HepG2 (cell line): ENCODE data around the gene MTX2. TPM values are rescaled to one million over a fixed set of nuclear protein-coding genes. Genes with fewer than 3 reads are reported as not detected.

Experiments
- ATAC-seq: fragments of 200-7000 bp; cut with Tn5 transposase; 3 replicates; pipeline ENCODE4 v1.9.1; 2020; ENCODE audit warnings: mild to moderate bottlenecking, moderate library complexity
- BruUV-seq: library from RNA; stranded (reverse); fragments of 400-500 nt; replicated peaks from 2 replicates; lab custom pipeline; 2021; lab: Mats Ljungman, UMichigan
- CTCF ChIA-PET: fragments of 300-600 bp; formaldehyde crosslinking; extraction: SDS; loops from one replicate; lab custom pipeline; 2021; ENCODE audit warnings: low total read pairs, inconsistent platforms, low intra/inter-chr PET ratio; lab: Yijun Ruan, JAX
- POLR2A ChIA-PET: fragments of 350-600 bp; sonication (Branson Sonifier 250); formaldehyde crosslinking; loops from one replicate; lab custom pipeline; 2020; ENCODE audit warnings: antibody characterized with exemption, inconsistent platforms; lab: Yijun Ruan, JAX
- DNase-seq: peaks from one replicate; pipeline ENCODE4 v3.0.0-alpha.2; 2015; ENCODE audit warnings: low spot score
- FAIRE-seq: peaks from 3 replicates; lab custom pipeline; 2011; peaks lifted over from hg19 to GRCh38; lab: Jason Lieb, UNC
- H2AFZ ChIP-seq: one replicate; pipeline ENCODE4 v1.6.1; 2011; ENCODE audit warnings: low read length, inconsistent platforms
- H3K27ac ChIP-seq: fragments of 300-600 bp; 3 replicates; pipeline ENCODE4 v1.8.0; 2011; ENCODE audit warnings: mixed run types, mild to moderate bottlenecking, mixed read lengths, low read length, inconsistent platforms; ENCODE audit not compliant: insufficient read depth; ENCODE audit errors: extremely low read length
- H3K27me3 ChIP-seq, 2 experiments: fragments of 200-600 bp in 1 of 2; 2 replicates in 1 of 2; 3 replicates in 1 of 2; pipeline versions ENCODE4 v1.6.0 to v1.8.0; 2011; ENCODE audit warnings: low read length in 2 of 2, mild to moderate bottlenecking in 2 of 2, moderate library complexity in 2 of 2, inconsistent platforms in 1 of 2; ENCODE audit not compliant: insufficient read depth in 2 of 2, control insufficient read depth in 1 of 2
- H3K36me3 ChIP-seq, 2 experiments: fragments of 200-600 bp in 1 of 2; replicated peaks in 1 of 2; 2 replicates in 1 of 2; 3 replicates in 1 of 2; pipeline versions ENCODE4 v1.5.1 to v1.8.0; 2011; ENCODE audit warnings: low read length in 2 of 2, inconsistent platforms in 1 of 2; ENCODE audit not compliant: insufficient read depth in 2 of 2, control insufficient read depth in 1 of 2
- H3K4me1 ChIP-seq: 2 replicates; pipeline ENCODE4 v1.5.1; 2012; ENCODE audit warnings: low read length, inconsistent platforms; ENCODE audit not compliant: insufficient read depth
- H3K4me2 ChIP-seq: 2 replicates; pipeline ENCODE4 v1.6.0; 2011; ENCODE audit warnings: low read depth, low read length, inconsistent platforms
- H3K4me3 ChIP-seq, 3 experiments: fragments of 200-600 bp in 1 of 3; sonication (generic), shearing (Covaris generic) in 1 of 3; replicated peaks in 1 of 3; 2 replicates each; pipeline ENCODE4 v1.5.1; 2011 to 2016; ENCODE audit warnings: low read length in 3 of 3, inconsistent platforms in 2 of 3, low read depth in 2 of 3, mild to moderate bottlenecking in 2 of 3, control low read depth in 1 of 3, mixed read lengths in 1 of 3; ENCODE audit not compliant: insufficient read depth in 1 of 3
- H3K79me2 ChIP-seq: one replicate; pipeline ENCODE4 v1.6.1; 2011; ENCODE audit warnings: low read length, inconsistent platforms; ENCODE audit not compliant: insufficient read depth
- H3K9ac ChIP-seq: 2 replicates; pipeline ENCODE4 v1.6.0; 2011; ENCODE audit warnings: mild to moderate bottlenecking, low read depth, low read length, inconsistent platforms; ENCODE audit not compliant: insufficient read depth
- H3K9me3 ChIP-seq: 2 replicates; pipeline ENCODE4 v1.5.1; 2012; ENCODE audit warnings: mild to moderate bottlenecking, low read length
- H4K20me1 ChIP-seq: 2 replicates; pipeline ENCODE4 v1.6.0; 2011; ENCODE audit warnings: inconsistent platforms, mild to moderate bottlenecking, low read length, moderate library complexity; ENCODE audit not compliant: insufficient read depth
- CHCHD3 ChIP-seq: sonication (generic); formaldehyde crosslinking; IDR thresholded peaks from 2 replicates; pipeline ENCODE4 v1.8.0; 2022; ENCODE audit warnings: mild to moderate bottlenecking, missing genetic modification reagents, moderate library complexity
- SOX13 ChIP-seq, 3 experiments: fragments of 450-650 bp in 1 of 3; sonication (generic) in 1 of 3; formaldehyde crosslinking in 1 of 3; IDR thresholded peaks in 2 of 3; conservative IDR thresholded peaks in 1 of 3; 2 replicates each; pipeline versions ENCODE4 v1.5.0 to v1.6.1; 2016 to 2020; ENCODE audit warnings: antibody characterized with exemption in 1 of 3, mild to moderate bottlenecking in 1 of 3, missing compliant biosample characterization in 1 of 3, missing genetic modification reagents in 1 of 3, moderate library complexity in 1 of 3
- TEAD2 ChIP-seq: sonication (generic); formaldehyde crosslinking; IDR thresholded peaks from 2 replicates; pipeline ENCODE4 v1.9.0; 2021; ENCODE audit warnings: missing genetic modification reagents
- ZNF546 ChIP-seq: sonication (generic); formaldehyde crosslinking; conservative IDR thresholded peaks from 2 replicates; pipeline ENCODE4 v1.8.1; 2023; ENCODE audit warnings: mild to moderate bottlenecking, missing genetic modification reagents
- WGBS: methylation state at CpG from one replicate; pipeline ENCODE4 v1.1.6; 2017; ENCODE audit warnings: low lambda C conversion rate; 5-methylcytosine and 5-hydroxymethylcytosine counted together
- in situ Hi-C: cut with HindIII; loops from 2 replicates; pipeline ENCODE4 v1.10.0; 2017; ENCODE audit warnings: low pct_unique_long_range_greater_than_20kb; ENCODE audit not compliant: extremely low pct_ligation_motif_present
- intact Hi-C: fragments of 100-400 bp; cut with micrococcal nuclease; formaldehyde crosslinking; loops from one replicate; pipeline ENCODE4 v1.10.0; 2022; ENCODE audit not compliant: unreplicated experiment
- polyA plus RNA-seq, 8 experiments: library from polyadenylated mRNA; depleted of rRNA in 3 of 8; stranded (reverse) in 7 of 8; unstranded in 1 of 8; fragments of >200 nt; fragmentation: Illumina TruSeq in 4 of 8; extraction: Trizol in 4 of 8; gene quantifications; 2 replicates each; pipeline versions ENCODE4 v1.2.1 to v1.2.3, GENCODE V29; 2011 to 2016; ENCODE audit warnings: low read depth in 4 of 8, missing spikeins in 1 of 8, mixed read lengths in 1 of 8; ENCODE audit not compliant: insufficient read depth in 1 of 8
- total RNA-seq, 5 experiments: library from RNA; depleted of rRNA; stranded (reverse); fragments of >200 nt; fragmentation: Illumina TruSeq; extraction: Trizol; gene quantifications; 2 replicates each; pipeline ENCODE4 v1.2.3, GENCODE V29; 2016; ENCODE audit warnings: low read depth in 1 of 5
- TF ChIP-seq, protein P1 (sequence below): sonication (generic); formaldehyde crosslinking; IDR thresholded peaks from 2 replicates; pipeline ENCODE4 v1.4.0; 2020; ENCODE audit warnings: mild to moderate bottlenecking, missing genetic modification reagents

Gene MTX2
- total and polyA plus RNA-seq, 2 of the 13 experiments (the other 11 are each of a cell fraction or from before 2014, with no cell fraction given), result 58.1 to 75.7 TPM

DNA sequence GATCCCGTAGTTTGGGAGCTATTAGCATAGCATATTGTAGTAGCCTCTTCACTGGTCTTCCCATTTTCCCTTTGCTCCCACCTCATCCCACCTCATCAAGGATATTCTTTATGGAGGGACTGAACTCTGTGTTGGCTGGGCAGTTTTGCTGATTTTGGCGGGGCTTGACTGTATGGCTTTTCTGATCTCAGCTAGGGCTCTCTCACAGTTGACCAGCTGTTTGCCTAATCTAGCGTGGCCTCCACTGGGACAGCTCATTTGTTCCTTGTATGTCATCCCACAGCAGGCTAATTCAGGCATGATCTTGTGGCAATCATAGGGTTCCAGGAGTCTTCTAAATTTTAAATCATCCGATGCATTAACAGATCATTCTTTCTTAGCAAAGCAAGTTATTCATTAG is 30.2 kb upstream of the MTX2 start:
- no peak for TF ChIP-seq ZNF546
- Histone ChIP-seq H3K9me3 (no peaks in the 10 kb centered on the region), H3K4me3 (no peak overlapping the region), H3K36me3 (no peaks in the 10 kb centered on the region), H3K27ac (no peak overlapping the region), H2AFZ (no peak overlapping the region), H3K27me3 (peaks cover 0 to 14% of the 10 kb centered on the region in 2 experiments; a peak in 2 of 5 replicates), H4K20me1 (no peaks in the 10 kb centered on the region), H3K79me2 (no peaks in the 10 kb centered on the region), H3K9ac (no peak overlapping the region), H3K4me2 (no peak overlapping the region), H3K4me1 (no peaks in the 10 kb centered on the region)
- 15% methylated on average over 4 of the region's 4 CpGs for WGBS
- ChIA-PET CTCF (no interaction called here), POLR2A (no interaction called here)
- no peak for ATAC-seq
- intact Hi-C loops, result no loop called here
- no TSS peak for BruUV-seq
- in situ Hi-C loops, result no loop called here
- no peak for FAIRE-seq
- DNase-seq, result no peak

DNA sequence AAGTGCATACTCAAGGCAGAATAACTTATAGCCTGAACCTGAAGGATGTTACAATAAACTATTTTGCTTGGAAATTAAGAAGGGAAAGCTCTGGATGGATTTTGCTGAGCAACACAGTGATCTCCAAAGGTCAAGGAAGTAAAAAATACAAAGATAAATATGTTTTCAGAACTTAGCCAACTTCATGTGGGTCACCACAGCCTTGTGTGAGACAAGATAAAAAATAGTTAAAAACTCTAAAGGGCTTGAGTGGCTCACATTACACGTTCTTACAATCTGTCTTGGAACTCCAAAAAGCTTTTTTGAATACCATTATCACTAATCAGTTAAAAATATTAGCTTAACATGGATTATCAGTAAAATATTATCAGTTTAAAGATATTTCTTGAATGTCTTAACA is 28.9 kb upstream of the MTX2 start:
- Histone ChIP-seq H3K36me3 (no peaks in the 10 kb centered on the region), H3K27me3 (peaks cover 0 to 24% of the 10 kb centered on the region in 2 experiments; a peak in 2 of 5 replicates), H3K9me3 (no peaks in the 10 kb centered on the region), H2AFZ (no peak overlapping the region), H3K4me3 (no peak overlapping the region), H4K20me1 (no peaks in the 10 kb centered on the region), H3K4me1 (no peaks in the 10 kb centered on the region), H3K79me2 (no peaks in the 10 kb centered on the region), H3K9ac (no peak overlapping the region), H3K4me2 (no peak overlapping the region), H3K27ac (no peak overlapping the region)
- no TSS peak for BruUV-seq
- FAIRE-seq, result no peak
- DNase-seq, result no peak
- in situ Hi-C loops, result no loop called here
- intact Hi-C loops, result no loop called here
- ChIA-PET POLR2A (no interaction called here), CTCF (no interaction called here)
- 2% methylated on average over 1 of the region's 1 CpG for WGBS
- TF ChIP-seq TEAD2 (CRISPR knock-in tag) (no peak), SOX13 (IDR thresholded peaks at IDR 0.05) (no peak), SOX13 (CRISPR knock-in tag; conservative IDR thresholded peaks at IDR 0.05 in 1 of 2, IDR thresholded peaks at IDR 0.05 in 1 of 2) (no peak), CHCHD3 (no peak)
- TF ChIP-seq, protein P1, sequence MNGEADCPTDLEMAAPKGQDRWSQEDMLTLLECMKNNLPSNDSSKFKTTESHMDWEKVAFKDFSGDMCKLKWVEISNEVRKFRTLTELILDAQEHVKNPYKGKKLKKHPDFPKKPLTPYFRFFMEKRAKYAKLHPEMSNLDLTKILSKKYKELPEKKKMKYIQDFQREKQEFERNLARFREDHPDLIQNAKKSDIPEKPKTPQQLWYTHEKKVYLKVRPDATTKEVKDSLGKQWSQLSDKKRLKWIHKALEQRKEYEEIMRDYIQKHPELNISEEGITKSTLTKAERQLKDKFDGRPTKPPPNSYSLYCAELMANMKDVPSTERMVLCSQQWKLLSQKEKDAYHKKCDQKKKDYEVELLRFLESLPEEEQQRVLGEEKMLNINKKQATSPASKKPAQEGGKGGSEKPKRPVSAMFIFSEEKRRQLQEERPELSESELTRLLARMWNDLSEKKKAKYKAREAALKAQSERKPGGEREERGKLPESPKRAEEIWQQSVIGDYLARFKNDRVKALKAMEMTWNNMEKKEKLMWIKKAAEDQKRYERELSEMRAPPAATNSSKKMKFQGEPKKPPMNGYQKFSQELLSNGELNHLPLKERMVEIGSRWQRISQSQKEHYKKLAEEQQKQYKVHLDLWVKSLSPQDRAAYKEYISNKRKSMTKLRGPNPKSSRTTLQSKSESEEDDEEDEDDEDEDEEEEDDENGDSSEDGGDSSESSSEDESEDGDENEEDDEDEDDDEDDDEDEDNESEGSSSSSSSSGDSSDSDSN (CRISPR knock-in tag), result no peak
- ATAC-seq, result no peak
